Astrocyte (in vitro differentiated cells and primary cell): ENCODE measurements around the gene ZNF573.

Source experiments
- EZH2 ChIP-seq: IDR thresholded peaks from 2 replicates; pipeline ENCODE4 v1.6.1; 2012; ENCODE audit warnings: mild to moderate bottlenecking, low read length, inconsistent platforms; ENCODE audit not compliant: insufficient read depth
- TF ChIP-seq, protein P1 (sequence below): IDR thresholded peaks from 2 replicates; pipeline ENCODE4 v1.5.1; 2011; ENCODE audit warnings: low read depth, mild to moderate bottlenecking, inconsistent platforms, low read length, moderate library complexity; ENCODE audit not compliant: insufficient read depth

DNA sequence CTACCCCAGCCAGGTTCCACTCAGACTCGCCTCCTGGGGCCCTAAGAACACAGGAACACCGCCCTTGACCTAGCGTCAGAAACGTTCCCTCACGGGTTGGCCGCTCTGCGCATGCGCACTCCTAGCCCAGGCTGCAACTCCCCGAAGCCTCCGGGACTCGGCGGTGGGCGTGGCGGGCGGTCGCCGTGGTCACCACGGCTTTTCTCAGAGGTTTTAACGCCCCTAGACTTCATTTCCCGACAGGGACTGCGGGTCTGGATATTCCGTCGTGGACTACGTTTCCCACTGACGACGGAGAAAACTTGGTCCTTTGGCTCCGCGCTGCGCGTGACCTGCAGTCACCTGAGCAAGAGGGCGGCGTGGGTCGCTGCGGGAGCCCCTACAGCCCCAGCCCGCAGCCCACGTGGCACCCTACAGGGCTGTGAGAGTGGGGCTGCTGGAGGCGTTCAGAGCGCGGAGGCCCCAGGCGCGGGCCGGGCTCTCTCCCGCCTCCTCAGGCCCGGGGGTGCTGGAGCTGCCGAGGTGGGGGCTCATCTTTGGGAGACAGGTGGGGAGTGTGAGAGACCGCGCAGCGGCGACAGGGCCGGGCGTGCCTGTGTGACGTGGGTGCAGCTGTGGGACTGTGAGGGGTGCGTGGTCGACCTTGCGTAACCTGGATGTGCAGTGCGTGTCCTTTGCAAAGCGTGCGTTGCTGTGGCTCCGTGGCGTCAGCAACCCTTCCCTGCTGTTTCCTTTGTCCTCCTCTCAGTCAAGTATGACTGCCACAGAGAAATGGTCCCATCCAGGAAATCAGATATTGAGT is 38.0 kb upstream of the ZNF573 start:
- TF ChIP-seq, protein P1, sequence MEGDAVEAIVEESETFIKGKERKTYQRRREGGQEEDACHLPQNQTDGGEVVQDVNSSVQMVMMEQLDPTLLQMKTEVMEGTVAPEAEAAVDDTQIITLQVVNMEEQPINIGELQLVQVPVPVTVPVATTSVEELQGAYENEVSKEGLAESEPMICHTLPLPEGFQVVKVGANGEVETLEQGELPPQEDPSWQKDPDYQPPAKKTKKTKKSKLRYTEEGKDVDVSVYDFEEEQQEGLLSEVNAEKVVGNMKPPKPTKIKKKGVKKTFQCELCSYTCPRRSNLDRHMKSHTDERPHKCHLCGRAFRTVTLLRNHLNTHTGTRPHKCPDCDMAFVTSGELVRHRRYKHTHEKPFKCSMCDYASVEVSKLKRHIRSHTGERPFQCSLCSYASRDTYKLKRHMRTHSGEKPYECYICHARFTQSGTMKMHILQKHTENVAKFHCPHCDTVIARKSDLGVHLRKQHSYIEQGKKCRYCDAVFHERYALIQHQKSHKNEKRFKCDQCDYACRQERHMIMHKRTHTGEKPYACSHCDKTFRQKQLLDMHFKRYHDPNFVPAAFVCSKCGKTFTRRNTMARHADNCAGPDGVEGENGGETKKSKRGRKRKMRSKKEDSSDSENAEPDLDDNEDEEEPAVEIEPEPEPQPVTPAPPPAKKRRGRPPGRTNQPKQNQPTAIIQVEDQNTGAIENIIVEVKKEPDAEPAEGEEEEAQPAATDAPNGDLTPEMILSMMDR, result no peak
- TF ChIP-seq EZH2, result no peak
